ENCODE data around the gene MDGA2.

DNA sequence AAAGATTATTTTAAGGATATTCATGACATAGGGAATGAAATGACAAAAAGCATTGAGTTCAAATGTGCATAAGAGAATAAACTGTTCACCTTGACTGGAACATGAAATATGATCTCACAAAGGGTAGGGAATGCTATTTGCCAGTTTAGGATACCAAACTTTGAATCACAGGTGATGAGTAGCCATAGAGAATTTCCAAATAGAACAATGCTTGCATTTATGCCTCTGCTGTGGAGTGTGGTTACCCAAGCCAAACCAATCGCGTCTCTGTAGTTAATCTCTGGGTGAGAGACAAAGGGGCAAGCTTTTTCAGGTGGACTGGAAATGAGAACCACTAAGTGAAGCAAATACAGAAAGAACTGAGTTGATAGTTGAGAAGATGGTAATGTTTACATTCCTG is 652.7 kb downstream of the MDGA2 start:
- no peak for TF ChIP-seq EP300 (IDR thresholded peaks at IDR 0.05)
- TF ChIP-seq CTCF (IDR thresholded peaks at IDR 0.05): no peak
- no peak for TF ChIP-seq POLR2A (IDR thresholded peaks at IDR 0.05)

All from upper lobe of left lung (tissue), 4 donors.